NCI-H526 treated with DMSO at 0.1 percent for 48 hours (cell line): ENCODE results near the gene ACTN4.
A peak's percentile ranks its signal among the peaks of the same experiment; 100 is the strongest.

Experiments used
- DNase-seq: peaks from one replicate; lab custom pipeline; 2025; lab: John Stamatoyannopoulos, UW

ACTN4 gene

GRCh38 chr19:38678217-38678890 lies 30.9 kb downstream of the ACTN4 start:
- no peak for DNase-seq

DNA sequence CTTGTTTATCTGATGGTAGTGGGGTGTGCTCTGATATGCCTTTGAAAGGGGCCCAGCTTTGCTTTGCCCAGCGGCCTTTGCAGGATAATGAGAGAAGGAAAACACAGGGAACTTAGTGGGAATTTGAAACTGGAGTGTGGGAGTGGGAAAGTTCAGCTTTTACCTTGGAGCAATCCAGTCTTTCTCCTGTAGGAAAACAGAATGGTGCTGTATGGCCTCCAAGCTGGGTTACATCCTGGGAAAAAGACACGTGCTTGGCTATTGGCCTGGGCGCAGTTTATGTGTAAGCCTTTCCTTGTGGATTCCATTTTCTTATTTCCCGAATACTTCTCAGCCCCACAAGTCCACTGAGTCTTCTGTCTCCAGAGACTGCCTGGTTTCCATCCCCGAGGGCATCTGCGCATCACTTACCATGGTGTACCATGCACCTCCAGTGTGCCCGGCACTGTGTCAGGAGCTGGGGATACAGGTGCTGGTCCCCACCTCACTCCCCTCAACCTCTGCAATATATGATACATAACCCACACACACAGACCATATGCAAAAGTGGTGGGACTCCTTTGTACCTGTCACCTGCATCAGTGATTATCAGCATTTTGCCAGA lies 31.5 kb downstream of the ACTN4 start:
- DNase-seq: no peak

- DNase-seq: no peak
Observed at GRCh38 chr19:38679839-38680238, 32.4 kb downstream of the ACTN4 start.

DNA sequence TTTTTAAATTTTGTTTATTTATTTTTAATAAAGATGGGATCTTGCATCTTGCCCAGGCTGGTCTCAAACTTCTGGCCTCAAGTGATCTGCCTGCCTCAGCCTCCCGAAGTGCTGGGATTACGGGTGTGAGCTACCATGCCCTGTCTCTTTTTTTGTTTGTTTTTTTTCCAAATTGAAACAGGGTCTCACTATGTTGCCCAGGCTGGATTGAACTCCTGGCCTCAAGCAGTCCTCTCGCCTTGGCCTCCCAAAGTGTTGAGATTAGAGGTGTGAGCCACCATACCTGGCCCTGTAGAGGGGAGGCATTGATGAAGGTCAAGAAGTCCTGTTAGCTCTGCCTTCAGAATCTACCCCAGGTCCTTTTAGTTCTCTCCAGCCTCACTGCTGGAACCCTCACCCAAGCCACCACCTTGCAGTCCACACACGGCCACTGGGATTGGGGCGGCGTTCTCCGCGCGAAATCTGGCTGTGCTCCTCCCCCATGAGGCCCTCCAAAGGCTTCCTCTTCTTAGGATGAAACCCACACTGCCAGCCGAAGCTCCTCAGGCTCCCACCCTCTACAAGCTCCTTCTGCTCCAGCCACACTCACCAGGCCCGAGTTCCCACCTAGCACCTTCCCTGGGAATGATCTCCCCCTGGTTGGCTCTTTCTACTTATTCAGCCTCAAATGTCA lies 34.9 kb downstream of the ACTN4 start:
- DNase-seq: no peak

DNA sequence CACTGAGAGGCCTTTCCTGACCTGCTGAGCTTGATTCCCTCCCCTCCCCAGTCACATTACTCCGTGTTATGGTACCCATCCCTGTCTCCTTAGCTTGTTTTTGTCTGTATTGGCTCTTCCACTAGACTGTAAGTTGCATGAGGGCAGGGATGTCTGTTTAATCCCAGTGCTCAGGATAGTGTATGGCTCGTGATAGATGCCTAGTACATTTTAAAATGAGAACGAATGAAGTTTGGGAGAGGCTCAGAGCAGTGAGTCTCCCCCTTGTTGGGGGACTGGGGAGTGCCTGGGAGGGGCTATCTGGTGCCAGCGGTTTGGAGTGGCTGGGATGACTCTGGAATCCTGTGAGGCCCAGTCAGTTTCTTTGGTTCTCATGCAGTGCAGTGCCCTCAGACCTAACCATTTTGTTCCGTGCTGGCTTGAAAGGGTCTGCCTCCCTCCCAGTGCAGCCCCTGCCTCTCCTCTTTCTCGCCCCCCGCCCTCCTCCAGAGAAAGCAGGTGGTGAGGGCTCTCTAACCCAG lies 35.5 kb downstream of the ACTN4 start:
- no peak for DNase-seq

DNA sequence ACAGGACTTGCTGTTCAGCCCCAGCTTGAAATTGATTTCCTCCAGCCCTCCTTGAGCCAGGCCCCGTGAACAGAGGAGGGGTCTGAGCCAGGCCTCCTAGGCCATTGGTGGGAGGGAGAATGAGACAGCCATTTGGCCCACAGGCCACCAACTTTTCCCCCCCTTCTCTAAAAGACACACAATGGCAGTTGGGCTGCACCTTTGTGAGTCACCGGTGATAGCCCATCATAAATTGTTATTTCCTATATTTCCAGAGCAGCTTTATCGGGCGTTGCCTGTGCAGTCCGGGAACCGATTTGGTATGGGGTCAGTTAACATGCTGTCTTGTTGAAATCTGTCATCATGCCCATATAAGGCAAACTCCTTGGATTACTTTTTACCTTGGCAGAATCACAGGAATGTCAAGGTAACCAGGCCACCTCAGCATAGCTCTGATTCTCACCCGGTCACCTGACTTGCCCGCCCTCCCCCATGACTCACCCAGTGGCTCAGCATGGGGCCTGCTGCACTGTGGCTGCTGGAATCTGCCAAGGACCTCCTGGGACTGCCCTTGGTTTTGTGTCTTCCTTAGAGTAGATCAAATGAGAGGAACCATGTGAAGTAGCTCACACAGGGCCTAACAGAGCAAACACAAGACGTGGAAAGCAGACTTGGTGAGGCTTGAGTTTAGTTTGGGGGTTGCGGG lies 36.1 kb downstream of the ACTN4 start:
- DNase-seq: no peak

DNA sequence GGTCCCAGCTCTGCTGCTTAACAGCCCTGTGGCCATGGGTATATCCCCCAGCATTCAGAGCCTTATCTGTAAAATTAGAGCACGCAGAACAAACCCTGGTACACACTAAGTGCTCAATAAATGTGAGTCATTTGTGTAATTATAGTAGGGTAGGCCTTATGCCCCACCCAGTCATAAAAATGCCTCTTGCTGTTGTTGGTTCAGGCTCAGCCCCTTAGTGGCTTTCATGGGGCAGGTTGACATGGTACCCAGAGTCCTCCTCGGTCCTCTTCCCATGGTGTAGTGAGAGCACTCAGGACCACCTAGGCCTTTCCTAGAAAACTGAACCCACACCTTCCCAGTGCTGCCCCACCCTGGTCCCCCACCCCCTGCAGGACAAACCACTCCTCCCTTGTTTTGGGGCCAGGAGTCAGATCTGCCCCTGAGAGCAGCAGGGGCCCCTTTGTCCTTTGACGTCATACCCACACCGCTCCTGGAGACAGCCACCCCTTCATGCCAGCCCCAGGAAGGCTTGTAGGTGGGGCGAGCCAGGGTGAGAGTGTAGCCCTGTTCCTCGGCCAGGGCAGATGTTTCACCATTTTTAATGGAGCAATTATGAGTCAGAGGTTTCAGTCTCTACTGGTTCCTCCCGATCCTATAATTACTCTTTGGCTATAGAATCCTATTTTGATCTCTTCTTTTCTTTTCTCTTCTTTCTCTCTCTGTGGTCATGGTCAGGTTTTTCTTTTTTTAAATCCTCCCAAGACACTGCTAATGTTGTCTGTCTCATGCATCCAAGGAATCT lies 36.8 kb downstream of the ACTN4 start:
- DNase-seq: no peak

GRCh38 chr19:38684862-38685665 lies 37.6 kb downstream of the ACTN4 start:
- no peak for DNase-seq

GRCh38 chr19:38685666-38686529 lies 38.4 kb downstream of the ACTN4 start:
- DNase-seq: peak; percentile 12

DNA sequence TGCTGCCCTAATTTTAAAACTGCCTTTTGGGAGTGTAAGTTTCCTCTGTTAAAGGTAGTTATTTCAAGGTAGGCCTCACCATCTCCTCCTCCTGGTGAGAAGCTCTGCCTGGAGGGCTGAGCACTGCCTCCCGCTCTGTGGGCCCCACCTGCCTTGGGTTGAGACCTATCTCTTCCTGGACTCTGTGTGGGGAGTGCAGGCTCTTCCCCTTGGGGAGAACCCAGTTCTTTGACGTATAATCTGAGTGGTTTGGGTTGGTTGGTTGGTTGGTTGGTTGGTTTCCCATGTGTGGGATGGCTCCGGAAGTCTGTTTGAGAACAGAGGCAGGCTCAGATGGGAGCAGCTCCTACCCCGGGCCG lies 39.1 kb downstream of the ACTN4 start:
- no peak for DNase-seq

DNA sequence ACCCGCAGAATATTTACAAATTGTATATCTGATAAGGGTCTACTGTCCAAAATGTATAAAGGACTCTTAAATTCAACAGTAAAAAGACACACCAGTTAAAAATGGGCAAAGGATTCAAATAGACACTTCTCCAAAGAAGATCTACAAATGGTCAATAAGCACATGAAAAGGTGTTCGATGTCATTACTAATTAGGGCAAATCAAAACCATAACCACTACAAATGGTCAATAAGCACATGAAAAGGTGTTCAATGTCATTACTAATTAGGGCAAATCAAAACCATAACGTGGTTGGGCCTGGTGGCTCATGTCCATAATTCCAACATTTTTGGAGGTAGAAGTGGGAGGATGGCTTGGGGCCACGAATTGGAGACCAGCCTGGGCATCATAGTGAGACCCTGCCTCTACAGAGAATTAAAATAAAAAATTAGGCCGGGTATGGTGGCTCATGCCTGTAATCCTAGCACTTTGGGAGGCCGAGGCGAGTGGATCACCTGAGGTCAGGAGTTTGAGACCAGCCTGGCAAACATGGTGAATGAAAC lies 40.5 kb downstream of the ACTN4 start:
- no peak for DNase-seq

- DNase-seq: no peak
Observed at GRCh38 chr19:38690146-38690545, 42.7 kb downstream of the ACTN4 start.

- no peak for DNase-seq
Observed at GRCh38 chr19:38690832-38691231, 43.4 kb downstream of the ACTN4 start.

- DNase-seq: no peak
Observed at GRCh38 chr19:38691938-38692457, 44.5 kb downstream of the ACTN4 start.

- no peak for DNase-seq
Observed at GRCh38 chr19:38692458-38693379, 45.3 kb downstream of the ACTN4 start.

DNA sequence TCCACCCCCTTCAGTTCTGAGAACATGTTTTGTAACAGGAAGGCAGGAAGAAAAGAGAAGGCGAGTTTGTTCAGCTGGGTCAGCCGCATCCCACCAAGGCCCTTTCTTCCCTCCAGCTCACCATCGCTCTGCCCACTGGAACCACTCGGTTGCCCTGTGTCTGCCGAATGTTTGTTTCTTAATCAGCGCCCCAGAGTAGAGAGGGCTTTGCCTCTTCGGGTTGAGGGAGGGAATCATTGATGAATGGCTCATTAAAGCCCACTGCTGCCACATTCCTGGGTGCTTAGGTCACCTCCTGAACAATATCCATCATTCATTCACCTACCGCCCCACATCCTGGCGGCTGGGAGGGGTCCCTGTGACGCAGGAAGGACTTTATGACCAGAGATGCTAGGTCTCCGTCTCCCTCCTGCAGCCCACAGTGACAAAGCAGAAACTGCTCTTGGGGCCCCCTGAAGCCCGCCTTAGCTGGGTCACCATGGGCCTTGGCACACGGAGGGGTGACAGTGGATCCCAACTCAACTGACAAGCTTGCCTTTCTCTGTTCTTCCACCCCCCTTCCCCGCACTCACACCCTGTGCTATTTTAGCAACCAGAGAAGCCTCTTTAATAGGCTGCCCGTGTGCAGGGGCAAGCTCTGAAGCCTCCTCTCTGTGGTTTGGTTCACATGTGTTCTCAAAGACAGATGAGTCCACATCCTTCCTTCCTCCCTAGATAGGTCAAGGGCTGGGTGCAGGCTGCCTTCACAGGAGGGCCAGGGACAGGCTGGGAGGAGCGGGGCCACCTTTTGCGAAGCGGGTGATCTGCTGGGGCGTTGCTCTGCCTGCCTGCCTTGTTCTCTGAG lies 46.2 kb downstream of the ACTN4 start:
- no peak for DNase-seq

- DNase-seq: no peak
Observed at GRCh38 chr19:38695317-38695683, 47.9 kb downstream of the ACTN4 start.
